ENCODE data around the gene CFB. TPM values are rescaled to one million over a fixed set of nuclear protein-coding genes. Genes with fewer than 3 reads are reported as not detected.

Gene CFB
- total and polyA plus RNA-seq, 2 of the 13 experiments (the other 11 are each of a cell fraction or from before 2014, with no cell fraction given), result 171 to 513 TPM

GRCh38 chr6:31922942-31923341, 23.0 kb upstream of the CFB start (continued):
- TF ChIP-seq ZNF260 (CRISPR knock-in tag; IDR thresholded peaks at IDR 0.05; ENCODE audit: borderline replicate concordance, low read depth), result no peak
- no peak for TF ChIP-seq SP140L (CRISPR knock-in tag; IDR thresholded peaks at IDR 0.05; ENCODE audit: borderline replicate concordance)
- no peak for TF ChIP-seq ZNF766 (CRISPR knock-in tag; IDR thresholded peaks at IDR 0.05; ENCODE audit: borderline replicate concordance)
- no peak for TF ChIP-seq ZBTB8A (CRISPR knock-in tag; IDR thresholded peaks at IDR 0.05; ENCODE audit: borderline replicate concordance, low read depth)
- no peak for TF ChIP-seq ZFP36 (IDR thresholded peaks at IDR 0.05; ENCODE audit: borderline replicate concordance, low read depth, low read length, partially characterized antibody)
- no peak for TF ChIP-seq NCOR1 (IDR thresholded peaks at IDR 0.05; ENCODE audit: borderline replicate concordance, low read length)
- TF ChIP-seq KAT8 (CRISPR knock-in tag; IDR thresholded peaks at IDR 0.05), result no peak
- TF ChIP-seq CHD4 (IDR thresholded peaks at IDR 0.05; ENCODE audit: borderline replicate concordance, low read length), result no peak
- TF ChIP-seq PRPF4 (IDR thresholded peaks at IDR 0.05; ENCODE audit: low read depth, low read length, poor library complexity, severe bottlenecking), result no peak
- TF ChIP-seq, protein P1, sequence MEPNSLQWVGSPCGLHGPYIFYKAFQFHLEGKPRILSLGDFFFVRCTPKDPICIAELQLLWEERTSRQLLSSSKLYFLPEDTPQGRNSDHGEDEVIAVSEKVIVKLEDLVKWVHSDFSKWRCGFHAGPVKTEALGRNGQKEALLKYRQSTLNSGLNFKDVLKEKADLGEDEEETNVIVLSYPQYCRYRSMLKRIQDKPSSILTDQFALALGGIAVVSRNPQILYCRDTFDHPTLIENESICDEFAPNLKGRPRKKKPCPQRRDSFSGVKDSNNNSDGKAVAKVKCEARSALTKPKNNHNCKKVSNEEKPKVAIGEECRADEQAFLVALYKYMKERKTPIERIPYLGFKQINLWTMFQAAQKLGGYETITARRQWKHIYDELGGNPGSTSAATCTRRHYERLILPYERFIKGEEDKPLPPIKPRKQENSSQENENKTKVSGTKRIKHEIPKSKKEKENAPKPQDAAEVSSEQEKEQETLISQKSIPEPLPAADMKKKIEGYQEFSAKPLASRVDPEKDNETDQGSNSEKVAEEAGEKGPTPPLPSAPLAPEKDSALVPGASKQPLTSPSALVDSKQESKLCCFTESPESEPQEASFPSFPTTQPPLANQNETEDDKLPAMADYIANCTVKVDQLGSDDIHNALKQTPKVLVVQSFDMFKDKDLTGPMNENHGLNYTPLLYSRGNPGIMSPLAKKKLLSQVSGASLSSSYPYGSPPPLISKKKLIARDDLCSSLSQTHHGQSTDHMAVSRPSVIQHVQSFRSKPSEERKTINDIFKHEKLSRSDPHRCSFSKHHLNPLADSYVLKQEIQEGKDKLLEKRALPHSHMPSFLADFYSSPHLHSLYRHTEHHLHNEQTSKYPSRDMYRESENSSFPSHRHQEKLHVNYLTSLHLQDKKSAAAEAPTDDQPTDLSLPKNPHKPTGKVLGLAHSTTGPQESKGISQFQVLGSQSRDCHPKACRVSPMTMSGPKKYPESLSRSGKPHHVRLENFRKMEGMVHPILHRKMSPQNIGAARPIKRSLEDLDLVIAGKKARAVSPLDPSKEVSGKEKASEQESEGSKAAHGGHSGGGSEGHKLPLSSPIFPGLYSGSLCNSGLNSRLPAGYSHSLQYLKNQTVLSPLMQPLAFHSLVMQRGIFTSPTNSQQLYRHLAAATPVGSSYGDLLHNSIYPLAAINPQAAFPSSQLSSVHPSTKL (CRISPR knock-in tag; IDR thresholded peaks at IDR 0.05), result peak; percentile 21; the same call in 1 of the 2 replicates
- TF ChIP-seq TGIF2 (CRISPR knock-in tag; IDR thresholded peaks at IDR 0.05), result no peak
- no peak for TF ChIP-seq NFKBIZ (CRISPR knock-in tag; IDR thresholded peaks at IDR 0.05)
- no peak for TF ChIP-seq ZHX2 (IDR thresholded peaks at IDR 0.05; ENCODE audit: low read depth)
- TF ChIP-seq ZHX2 (CRISPR knock-in tag; IDR thresholded peaks at IDR 0.05; ENCODE audit: borderline replicate concordance), result no peak
- no peak for TF ChIP-seq SYNCRIP (IDR thresholded peaks at IDR 0.05; ENCODE audit: insufficient read depth, low read depth, low read length)
- no peak for TF ChIP-seq IKZF4 (CRISPR knock-in tag; IDR thresholded peaks at IDR 0.05; ENCODE audit: borderline replicate concordance, low read depth, not compliant biosample characterization)
- no peak for TF ChIP-seq ZNF788 (CRISPR knock-in tag; IDR thresholded peaks at IDR 0.05; ENCODE audit: borderline replicate concordance)
- TF ChIP-seq ZNF367 (CRISPR knock-in tag; IDR thresholded peaks at IDR 0.05; ENCODE audit: borderline replicate concordance), result no peak
- TF ChIP-seq SALL2 (CRISPR knock-in tag; IDR thresholded peaks at IDR 0.05), result no peak
- no peak for TF ChIP-seq PHF8 (CRISPR knock-in tag; IDR thresholded peaks at IDR 0.05)
- TF ChIP-seq MEIS1 (CRISPR knock-in tag; IDR thresholded peaks at IDR 0.05; ENCODE audit: borderline replicate concordance), result no peak
- TF ChIP-seq REXO4 (CRISPR knock-in tag; IDR thresholded peaks at IDR 0.05; ENCODE audit: borderline replicate concordance), result no peak
